SKM-1 (cell line): Measurements from ENCODE around the gene TK1.
A peak's percentile ranks its signal among the peaks of the same experiment; 100 is the strongest.
"Not testable (repeated sequence)": the region's sequence is repeated elsewhere in the genome, so short reads cannot be mapped to it uniquely, and the experiment has no call there.

Source experiments
- DNase-seq: peaks from one replicate; lab custom pipeline; 2025; ENCODE audit not compliant: unreplicated experiment; lab: John Stamatoyannopoulos, UW

TK1 gene

DNA sequence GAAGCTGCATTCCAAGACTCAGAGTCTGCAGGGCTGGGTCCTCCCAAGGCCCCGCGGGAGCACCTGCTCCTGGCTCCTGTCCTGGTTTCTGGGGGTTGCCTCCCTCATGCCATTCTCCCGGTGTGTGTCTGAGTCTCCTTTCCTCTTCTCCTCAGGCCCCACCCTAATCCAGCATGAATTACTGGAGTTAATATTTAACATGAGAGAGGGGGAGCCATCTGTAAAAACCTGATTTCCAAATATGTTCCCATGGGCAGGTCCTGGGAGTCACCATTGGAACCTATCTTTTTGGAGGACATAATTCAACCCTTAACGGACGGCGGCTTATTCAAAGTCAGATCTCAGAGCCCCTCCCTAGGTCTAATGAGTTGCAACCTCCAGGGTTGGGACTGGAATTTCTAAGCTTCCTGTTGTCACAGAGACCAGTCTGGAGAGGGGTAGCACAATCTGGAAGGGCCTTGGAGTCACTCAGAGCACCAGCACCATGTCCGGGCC, 35.3 kb downstream of the TK1 start:
- DNase-seq, result no peak

DNA sequence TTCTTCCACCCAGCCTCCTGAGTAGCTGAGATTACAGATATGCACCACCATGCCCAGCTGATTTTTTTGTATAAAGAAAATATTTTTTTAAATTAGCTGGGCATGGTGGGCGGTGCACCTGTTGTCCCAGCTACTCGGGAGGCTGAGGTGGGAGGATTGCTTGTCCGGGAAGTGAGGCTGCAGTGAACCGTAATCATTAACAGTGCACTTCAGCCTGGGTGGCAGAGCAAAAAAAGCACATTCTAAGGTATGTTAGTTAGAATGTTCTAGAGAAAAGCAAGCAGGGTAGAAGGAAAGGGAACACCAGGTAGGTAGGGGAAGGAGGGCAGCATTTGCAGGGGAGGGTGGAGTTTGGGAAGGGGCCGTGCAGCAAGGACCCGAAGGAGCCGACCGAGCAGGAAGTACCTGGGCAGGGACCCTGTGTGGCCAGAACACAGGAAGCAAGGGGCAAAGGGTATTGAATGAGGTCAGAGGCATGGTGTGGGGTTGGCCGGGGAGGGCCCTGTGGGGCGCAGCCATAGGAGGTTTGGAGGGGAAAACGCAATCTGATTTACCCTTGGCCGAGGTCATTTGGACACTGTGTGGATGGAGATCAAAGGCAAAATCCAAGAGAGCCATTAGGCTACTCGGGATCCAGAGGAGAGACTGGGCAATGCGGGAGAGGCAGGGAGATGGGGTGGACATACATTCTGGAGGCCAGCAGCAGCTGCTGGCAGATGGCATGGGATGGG, 38.4 kb downstream of the TK1 start:
- no peak for DNase-seq

DNA sequence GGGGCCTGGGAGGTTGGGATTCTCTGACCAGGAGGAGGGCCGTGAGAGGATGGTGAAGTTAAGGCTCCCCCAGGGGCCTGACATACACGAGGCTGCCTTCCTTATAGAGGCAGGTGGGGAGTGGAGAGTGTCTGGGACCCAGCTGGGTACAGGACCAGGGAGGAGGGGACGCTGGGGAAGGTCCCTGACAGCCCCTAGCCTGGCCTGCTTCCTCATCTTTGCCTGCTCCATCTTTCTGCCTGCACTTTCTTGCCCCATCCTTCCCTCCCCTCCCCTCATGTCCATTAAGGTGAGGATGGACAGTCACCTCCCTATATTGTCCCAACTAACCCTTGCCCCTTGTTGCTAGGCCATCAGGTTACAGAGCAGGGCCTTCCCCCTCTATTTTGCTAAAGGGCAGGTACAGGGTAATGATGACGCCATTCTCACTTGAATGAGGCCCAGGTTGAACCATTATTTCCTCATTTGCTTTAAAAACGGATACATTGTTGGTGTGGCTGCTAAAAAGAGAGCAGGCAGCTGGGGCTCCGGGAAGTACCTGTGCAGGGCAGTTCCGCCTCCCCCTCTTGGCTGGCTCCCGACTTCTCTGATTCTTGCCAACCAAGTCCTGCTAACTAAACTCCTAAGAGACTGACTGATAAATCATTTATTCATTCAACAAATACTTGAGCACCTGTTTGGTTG, 39.4 kb downstream of the TK1 start:
- DNase-seq, result peak; percentile 45

DNA sequence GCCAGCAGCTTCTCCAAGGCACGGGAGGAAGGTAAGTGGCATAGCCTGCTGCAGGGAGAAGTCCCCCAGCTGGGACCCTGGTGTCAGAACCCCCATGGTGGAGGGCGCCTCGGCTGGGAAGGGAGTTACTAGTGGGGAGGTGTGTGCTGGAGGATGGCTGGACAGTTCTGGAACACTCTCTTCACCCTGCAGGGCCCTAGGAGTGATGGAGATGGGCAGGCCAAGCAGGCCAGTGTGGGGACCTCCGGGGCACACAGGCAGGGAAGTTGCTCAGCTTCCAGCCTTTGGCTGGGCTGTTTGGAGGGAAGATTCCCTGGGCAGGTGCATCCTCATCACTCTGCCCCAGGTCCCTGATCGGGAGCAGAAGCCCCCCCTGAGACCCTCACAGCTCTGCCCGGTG, 40.0 kb downstream of the TK1 start:
- no peak for DNase-seq

DNA sequence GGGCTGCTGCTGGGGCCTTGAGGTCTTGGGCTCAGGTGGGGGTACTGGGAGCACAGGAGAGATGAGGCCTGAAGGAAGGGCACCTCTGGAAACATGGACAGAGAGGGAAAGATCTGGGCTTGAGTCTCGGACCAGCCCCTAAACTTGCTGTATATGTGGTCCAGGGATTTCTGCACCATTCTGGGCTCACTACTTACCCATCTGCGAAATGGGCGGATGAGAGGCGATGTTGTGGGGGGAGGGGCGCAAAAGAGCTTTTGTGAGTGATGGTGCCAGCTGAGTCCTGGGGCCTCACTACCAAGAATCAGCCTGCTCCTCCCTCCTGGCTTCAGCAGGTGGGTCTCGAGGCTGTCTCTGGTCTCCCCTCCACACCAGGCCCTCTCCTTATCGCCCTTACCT, 40.4 kb downstream of the TK1 start:
- no peak for DNase-seq

DNA sequence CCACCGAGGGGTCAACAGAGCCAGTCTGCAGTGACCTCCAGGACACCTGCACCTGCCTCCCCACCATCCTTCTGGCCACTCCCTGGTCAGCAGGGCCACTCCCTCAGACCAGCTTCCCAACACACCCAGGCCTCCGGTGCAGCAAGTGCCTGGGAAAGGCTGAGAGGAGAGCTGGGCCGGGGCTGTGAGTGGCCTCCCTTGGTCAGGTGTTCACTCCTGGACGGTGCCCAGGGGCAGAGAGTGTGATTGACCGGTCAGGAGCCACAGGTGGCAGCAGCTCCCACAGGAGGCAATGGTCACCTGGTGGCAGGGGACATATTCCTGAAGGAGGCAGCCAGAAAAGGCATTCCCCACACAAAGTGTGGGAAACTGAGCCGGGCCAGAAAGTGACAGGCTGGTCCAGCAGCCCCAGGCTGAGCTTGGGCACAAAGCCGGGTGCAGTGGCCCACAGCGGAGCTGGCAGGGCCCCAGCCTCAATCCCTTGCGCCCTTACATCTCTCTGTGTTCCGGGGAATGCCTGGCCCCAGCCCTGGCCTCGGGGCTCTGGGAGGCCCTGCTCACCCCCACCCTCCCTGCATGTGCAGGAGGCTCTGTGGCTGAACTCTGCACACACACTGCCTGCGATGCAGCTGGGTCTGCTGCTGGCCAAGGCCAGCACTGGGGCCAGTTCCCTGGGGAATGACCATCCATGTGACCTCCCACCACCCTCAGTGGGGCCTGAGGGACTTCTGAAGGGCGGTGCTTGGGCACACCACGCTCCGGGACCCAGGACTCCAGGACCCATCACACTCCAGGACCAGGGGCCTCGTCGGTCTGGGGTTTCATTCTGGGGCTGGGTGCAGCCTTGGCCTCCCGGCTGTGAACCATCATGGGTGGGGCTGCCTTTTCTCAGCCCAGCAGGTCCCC, 41.9 kb downstream of the TK1 start:
- no peak for DNase-seq

DNA sequence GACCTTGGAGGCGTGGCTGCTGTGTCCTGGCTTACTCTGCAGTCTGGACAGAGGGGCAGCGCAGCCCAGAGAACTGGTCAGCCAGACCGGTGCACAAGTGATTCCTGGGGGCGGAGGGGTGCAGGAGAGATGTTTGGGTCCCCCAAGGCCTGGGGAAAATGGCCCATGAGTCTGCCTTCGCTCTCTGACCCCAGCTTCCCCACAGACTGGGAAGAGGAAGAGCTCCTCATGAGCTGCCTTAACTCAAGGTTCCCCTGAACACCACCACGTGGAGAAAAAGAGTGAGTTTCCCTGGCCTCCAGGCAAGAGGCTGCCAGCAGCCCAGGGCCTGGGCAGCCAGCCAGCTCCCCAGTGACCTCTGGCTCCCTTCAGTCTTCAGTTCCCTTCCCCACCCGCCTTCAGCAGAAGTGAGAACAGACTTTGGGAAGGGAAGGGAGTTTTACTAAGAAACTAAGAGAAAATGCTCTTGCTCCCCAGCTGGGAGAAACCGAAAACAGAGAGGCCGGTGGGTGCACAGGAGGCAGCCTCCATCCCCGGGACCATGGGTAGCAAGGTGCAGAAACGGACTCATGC, 42.6 kb downstream of the TK1 start:
- peak; percentile 90 for DNase-seq

DNA sequence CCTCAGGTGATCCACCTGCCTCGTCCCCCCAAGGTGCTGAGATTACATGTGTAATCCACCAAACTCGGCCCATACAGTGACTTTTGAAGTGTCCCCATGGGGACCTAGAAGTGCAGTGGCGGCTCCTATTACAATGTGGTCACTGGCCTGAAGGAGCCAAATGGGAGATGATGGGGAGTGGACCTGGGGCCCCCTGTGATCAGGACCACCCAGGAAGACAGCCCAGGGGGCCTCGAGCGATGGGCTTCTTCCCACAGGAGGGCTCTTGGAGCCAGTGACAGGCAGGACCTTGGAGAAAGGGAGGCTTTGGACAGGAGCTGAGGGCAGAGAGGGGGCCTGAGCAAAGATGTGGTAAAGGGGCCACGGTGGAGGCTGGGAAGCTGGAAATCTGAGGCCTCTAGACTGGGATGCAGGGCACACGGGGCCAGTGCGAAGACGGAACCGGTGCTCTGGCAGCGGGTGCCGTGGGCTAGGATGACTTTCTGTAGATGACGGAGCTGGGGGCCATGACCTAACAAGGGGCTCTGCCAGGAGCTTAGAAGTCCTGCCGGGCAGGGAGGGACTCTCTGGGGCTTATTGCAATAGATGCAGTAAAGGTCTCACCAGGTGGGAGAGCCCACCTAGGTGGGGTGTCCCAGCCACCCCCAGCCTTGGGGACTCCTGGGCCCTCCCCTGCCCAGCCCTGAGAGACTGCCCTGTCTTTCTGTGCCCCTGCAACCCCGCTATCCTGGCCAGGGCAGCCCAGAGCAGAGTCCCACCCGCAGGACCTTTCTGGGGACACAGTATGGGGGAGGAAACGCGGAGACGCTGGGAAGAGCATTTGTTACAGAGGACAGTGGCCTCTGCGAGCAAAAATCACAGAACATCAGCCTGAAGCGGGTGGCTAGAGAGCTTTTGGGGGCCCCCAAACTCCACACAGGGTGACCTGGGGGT, 43.4 kb downstream of the TK1 start:
- DNase-seq, result no peak

DNA sequence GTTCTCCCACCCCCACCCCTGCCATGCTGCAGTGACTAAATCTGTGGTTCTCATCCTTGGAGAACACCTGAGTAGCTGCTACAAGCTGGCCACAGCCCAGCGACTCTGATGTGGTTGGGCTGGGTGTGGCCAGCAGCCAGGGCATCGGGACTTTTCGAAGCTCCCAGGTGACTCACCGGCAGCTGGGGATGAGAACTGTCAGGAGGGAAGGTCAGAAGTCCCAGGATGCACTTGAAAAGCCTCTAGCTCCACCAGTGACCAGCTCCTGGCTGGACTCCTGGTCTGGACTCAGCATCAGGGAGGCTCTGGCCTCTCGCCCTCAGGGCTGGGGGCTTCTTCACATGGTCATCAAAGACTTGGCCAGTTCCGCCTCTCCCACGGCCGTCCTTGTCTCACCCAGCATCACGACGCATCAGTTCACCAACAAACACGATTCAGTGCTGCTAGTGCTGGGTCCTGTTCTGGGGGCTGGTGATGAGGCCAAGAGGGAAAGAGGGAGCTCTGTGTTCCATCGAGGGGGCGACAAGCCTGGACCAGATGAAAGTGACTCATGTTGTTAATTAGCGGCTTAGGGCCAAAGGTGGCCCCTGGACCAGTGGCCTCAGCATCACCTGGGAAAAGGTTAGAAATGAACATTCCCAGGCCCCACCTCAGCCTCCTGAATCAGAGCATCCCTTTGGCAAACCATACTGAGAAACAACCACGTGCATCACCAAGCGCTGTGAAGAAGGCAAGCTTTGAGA, 44.6 kb downstream of the TK1 start:
- no peak for DNase-seq

DNA sequence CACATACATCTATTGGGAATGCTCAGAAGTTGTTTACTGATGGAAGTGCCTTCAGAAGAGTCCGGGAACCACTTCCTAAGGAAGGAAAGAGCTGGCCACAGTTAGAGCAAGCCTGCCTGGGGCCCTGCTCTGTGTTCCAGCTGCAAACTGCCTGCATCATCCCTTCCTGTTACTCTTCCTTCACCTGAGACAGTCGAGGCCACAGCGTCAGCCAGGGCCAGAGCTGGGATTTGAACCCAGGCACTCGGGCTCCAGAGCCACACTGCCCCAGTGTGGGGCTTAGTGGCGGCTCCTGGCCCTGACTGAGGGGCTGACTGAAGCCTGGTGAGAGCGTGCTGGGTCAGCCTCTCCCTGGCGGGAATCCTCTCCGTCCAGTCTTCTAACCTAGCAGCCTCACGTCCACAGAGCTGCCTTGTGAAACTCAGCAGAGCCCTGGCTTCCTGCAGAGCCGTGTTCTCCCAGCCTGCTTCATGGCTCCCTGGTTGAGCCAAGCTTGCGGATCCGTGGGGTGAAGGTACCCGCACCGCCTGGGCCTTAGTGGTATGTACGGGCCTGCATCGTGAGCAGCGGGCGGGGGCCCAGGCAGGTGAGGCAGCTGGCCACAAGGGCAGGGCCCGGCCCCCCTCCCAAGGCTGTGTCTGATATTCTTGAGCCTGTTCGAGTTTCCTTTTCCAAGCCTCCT, 45.3 kb downstream of the TK1 start:
- DNase-seq, result no peak

DNA sequence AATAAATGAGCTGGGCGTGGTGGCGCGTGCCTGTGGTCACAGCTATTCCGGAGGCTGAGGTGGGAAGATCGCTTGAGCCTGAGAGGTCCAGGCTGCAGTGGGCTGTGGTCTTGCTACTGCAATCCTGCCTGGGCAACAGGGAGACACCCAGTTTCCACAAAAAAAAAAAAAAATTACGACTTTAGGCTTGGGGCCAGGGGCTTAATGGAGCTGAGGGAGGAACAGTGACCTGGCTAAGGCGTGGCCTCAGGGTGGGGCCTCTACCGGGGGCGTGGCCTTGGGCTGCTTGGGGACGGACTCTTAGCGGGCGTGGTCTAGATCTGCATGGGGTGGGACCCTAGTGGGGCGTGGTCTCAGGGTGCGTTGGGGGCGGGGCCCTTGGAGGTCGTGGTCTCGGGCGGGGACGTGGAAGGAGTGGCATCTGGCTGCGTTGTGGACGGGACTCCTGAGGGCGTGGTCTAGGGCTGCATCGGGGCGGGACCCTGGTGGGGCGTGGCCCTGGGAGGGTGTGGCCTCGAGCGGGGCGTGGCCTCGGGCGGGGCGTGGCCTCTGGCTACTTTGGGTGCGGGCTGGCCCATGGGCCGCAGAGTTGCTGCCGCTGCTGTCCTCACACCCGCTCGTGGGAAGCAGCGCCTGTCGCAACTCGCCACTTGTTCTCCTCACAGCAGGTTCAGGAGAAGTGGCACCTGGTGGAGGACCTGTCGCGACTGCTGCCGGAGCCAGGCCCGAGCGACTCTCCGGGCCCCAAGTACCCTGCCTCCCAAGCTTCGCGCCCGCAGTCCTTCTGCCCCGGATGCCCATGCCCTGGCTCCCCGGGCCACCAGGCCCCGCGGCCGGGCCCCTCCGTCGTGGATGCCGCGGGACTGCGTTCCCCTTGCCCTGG, 46.4 kb downstream of the TK1 start:
- DNase-seq, result peak; percentile 88

DNA sequence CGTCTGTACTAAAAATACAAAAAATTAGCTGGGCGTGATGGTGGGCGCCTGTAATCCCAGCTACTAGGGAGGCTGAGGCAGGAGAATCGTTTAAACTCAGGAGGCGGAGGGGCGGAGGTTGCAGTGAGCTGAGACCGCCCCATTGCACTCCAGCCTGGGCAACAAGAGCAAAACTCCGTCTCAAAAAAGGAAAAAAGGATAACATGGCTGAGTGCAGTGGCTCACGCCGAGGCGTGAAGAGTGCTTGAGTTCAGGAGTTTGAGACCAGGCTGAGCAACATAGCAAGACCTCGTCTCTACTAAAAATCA, 47.0 kb downstream of the TK1 start:
- not testable (repeated sequence) for DNase-seq

DNA sequence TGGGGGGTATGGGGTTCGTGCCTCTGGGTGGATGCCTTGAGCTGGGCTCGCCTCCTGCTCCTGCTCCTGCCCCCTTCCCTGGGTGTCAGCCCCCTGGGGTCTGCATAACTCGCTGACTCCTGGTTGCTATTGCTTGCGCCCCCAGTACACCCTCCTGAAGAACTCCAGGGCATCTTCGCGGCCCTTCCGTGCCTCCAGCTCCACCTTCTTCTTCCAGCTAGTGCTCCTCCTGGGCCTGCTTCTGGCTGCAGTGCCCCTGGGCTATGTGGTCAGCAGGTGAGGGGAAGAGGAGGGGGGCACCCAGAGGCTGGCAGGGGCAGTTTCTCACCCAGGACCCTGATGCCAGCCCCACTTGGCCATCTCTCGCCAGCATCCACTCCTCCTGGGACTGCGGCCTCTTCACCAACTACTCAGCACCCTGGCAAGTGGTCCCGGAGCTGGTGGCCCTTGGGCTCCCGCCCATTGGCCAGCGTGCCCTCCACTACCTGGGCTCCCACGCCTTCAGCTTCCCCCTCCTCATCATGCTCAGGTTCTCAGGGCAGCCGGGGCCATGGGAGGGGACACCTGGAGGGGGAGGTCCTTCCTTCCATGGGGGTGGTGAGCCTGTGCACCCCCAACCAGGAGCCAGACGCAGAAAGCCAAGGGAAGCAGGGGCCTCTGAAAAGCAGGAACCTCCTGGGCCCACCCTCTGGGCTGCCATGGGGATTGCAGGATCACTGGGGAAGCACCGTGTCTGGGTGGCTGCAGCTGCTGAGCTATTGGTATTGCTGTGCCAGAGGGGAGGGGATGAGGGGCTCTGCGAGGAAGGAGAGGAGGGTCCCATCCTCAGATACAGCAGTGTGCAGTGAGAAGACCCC, 48.4 kb downstream of the TK1 start:
- DNase-seq, result no peak

DNA sequence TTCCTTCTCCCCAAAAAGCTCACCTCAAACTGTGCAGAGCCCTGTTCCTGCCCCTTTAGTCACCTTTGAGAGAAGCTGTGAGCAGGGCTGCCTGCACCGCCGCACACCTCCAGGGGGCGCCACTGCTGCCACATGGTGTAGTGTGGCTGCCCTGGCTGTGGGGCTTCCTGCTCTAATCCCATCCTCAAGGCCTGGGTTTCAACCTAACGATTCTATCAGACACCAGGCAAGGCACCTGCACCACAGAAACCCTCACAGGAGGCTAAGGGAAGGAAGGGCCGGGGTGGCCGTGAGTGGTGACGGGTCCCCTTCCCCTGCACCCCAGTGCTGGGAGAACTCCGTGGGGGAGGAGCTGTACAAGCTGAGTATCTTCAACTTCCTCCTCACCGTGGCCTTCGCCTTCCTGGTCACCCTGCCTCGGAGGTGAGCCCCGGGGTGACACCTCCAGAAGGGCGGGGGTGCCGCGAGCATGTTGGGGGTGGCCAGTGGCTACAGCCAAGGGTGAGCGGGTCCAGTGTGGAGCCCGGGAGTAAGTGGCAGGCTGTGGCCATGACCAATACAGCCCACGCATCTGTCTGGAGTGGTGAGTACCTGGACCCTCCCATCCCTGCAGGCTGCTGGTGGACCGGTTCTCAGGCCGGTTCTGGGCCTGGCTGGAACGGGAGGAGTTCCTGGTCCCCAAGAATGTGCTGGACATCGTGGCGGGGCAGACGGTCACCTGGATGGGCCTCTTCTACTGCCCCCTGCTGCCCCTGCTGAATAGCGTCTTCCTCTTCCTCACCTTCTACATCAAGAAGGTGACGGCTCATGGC, 49.3 kb downstream of the TK1 start:
- peak; percentile 68 for DNase-seq

DNA sequence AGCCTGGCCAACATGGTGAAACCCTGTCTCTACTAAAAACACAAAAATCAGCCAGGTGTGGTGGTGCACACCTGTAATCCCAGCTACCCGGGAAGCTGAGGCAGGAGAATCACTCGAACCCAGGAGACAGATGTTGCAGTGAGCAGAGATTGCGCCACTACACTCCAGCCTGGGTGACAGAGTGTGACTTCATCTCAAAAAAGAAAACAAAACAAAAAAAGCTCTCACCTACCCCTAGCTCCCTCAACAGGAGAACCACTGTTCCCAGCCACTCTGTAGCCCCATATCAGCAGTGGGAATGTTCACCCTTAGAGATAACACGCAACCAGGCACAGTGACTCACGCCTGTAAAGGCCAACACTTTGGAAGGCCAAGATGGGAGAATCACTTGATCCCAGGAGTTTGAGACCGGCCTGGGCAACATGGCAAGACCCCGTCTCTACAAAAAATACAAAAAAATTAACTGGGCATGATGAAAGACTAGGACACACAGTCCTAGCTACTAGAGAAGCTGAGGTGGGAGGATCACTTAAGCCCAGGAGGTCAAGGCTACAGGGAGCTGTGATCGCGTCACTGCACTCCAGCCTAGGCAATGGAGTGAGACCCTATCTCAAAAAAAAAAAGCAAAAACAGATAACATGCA, 50.9 kb downstream of the TK1 start:
- no peak for DNase-seq

DNA sequence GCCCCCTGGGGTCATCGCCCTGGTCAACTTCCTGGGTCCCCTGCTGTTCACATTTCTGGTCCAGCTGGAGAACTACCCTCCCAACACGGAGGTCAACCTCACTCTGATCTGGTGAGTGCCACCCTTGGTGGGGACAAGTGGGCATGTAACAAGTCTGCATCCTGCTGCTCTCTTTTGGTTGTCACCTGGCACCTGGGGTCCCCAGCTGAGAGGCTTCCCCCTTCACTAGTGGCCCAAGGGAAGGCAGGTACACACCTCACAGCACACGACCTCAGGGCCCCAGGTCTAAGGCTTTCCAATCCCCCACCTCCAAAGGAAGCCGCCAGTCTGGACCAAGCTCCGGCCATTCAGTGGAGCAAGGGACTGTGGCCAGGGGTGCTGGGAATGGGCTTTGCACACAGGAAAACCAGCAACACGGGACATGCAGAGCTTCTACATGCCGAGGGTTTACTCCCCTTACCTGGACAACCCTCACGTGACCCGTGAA, 51.9 kb downstream of the TK1 start:
- no peak for DNase-seq
